GM12878 (cell line): ENCODE data around the gene SARDH. TPM values are rescaled to one million over a fixed set of nuclear protein-coding genes. Genes with fewer than 3 reads are reported as not detected.

ENCODE experiments used
- ATAC-seq: fragments of 200-7000 bp; cut with Tn5 transposase; 3 replicates; pipeline ENCODE4 v1.9.1; 2020; ENCODE audit warnings: mild to moderate bottlenecking, moderate library complexity
- BruUV-seq: library from RNA; stranded (reverse); fragments of 400-500 nt; replicated peaks from 2 replicates; lab custom pipeline; 2021; lab: Mats Ljungman, UMichigan
- CTCF ChIA-PET: fragments of 300-600 bp; sonication (Branson Sonifier 250); formaldehyde crosslinking; extraction: SDS; loops from one replicate; lab custom pipeline; 2021; ENCODE audit warnings: inconsistent platforms; lab: Yijun Ruan, JAX
- POLR2A ChIA-PET: fragments of 350-600 bp; formaldehyde crosslinking; extraction: SDS; loops from one replicate; lab custom pipeline; 2021; ENCODE audit warnings: inconsistent platforms; lab: Charles Lee
- RAD21 ChIA-PET: fragments of 300-600 bp; sonication (Branson Sonifier 250); formaldehyde crosslinking; loops from one replicate; lab custom pipeline; 2023; ENCODE audit warnings: antibody characterized with exemption; ENCODE audit not compliant: unreplicated experiment; lab: Charles Lee
- SMC1A ChIA-PET: fragments of 300-600 bp; sonication (Branson Sonifier 250); formaldehyde crosslinking; loops from one replicate; lab custom pipeline; 2023; ENCODE audit not compliant: unreplicated experiment, uncharacterized antibody; lab: Charles Lee
- DNase-seq: peaks from one replicate; pipeline ENCODE4 v3.0.0-alpha.2; 2011; ENCODE audit warnings: low read depth, low spot score
- FAIRE-seq: peaks from 3 replicates; lab custom pipeline; 2011; peaks lifted over from hg19 to GRCh38; lab: Jason Lieb, UNC
- H2AFZ ChIP-seq: 2 replicates; pipeline ENCODE4 v1.6.0; 2011; ENCODE audit warnings: low read depth, low read length, control low read depth; ENCODE audit not compliant: control insufficient read depth
- H3K27ac ChIP-seq: 2 replicates; pipeline ENCODE4 v1.5.1; 2011; ENCODE audit warnings: control low read depth; ENCODE audit not compliant: control insufficient read depth, insufficient read depth
- H3K27me3 ChIP-seq, 2 experiments: replicated peaks in 1 of 2; 2 replicates each; pipeline versions ENCODE4 v1.6.0 to v1.6.1; 2011; ENCODE audit warnings: low read length in 1 of 2; ENCODE audit not compliant: control insufficient read depth in 2 of 2, insufficient read depth in 2 of 2
- H3K36me3 ChIP-seq, 2 experiments: 2 replicates each; pipeline ENCODE4 v1.5.1; 2011; ENCODE audit warnings: low read length in 1 of 2; ENCODE audit not compliant: control insufficient read depth in 2 of 2, insufficient read depth in 2 of 2
- H3K4me1 ChIP-seq: 2 replicates; pipeline ENCODE4 v1.6.1; 2011; ENCODE audit warnings: mild to moderate bottlenecking, low read length, moderate library complexity, mixed read lengths; ENCODE audit not compliant: control insufficient read depth, insufficient read depth
- H3K4me2 ChIP-seq: 2 replicates; pipeline ENCODE4 v1.6.0; 2011; ENCODE audit warnings: control low read depth; ENCODE audit not compliant: control insufficient read depth, insufficient read depth
- H3K4me3 ChIP-seq: fragments of 200-600 bp; sonication (generic); 2 replicates; pipeline ENCODE4 v1.5.1; 2016
- H3K79me2 ChIP-seq: 2 replicates; pipeline ENCODE4 v1.6.0; 2011; ENCODE audit warnings: low read length; ENCODE audit not compliant: control insufficient read depth, insufficient read depth
- H3K9ac ChIP-seq: 2 replicates; pipeline ENCODE4 v1.8.0; 2011; ENCODE audit warnings: low read length, control low read depth, mixed read lengths; ENCODE audit not compliant: control insufficient read depth, insufficient read depth
- H3K9me3 ChIP-seq: replicated peaks from 3 replicates; pipeline ENCODE4 v1.5.1; 2011; ENCODE audit warnings: mild to moderate bottlenecking, low read length; ENCODE audit not compliant: control insufficient read depth, insufficient read depth
- H4K20me1 ChIP-seq: 2 replicates; pipeline ENCODE4 v1.6.0; 2011; ENCODE audit not compliant: control insufficient read depth, insufficient read depth
- ASH2L ChIP-seq: fragments of 300-600, 200-600 bp; sonication (generic); IDR thresholded peaks from 2 replicates; pipeline ENCODE4 v1.6.1; 2017; ENCODE audit warnings: low read depth, mild to moderate bottlenecking, borderline replicate concordance
- BRCA1 ChIP-seq: IDR thresholded peaks from 2 replicates; pipeline ENCODE4 v1.6.1; 2011; ENCODE audit warnings: low read depth, low read length, improper control_type of control experiment
- CBX3 ChIP-seq: fragments of 200-600 bp; sonication (generic); IDR thresholded peaks from 2 replicates; pipeline ENCODE4 v1.6.1; 2016; ENCODE audit warnings: low read depth, borderline replicate concordance
- CBX5 ChIP-seq: sonication (generic); IDR thresholded peaks from 2 replicates; pipeline ENCODE4 v1.6.1; 2016; ENCODE audit warnings: low read depth, moderate library complexity, mild to moderate bottlenecking, inconsistent platforms
- CEBPB ChIP-seq, 2 experiments: fragments of 150-350 bp in 1 of 2; IDR thresholded peaks; 2 replicates each; pipeline ENCODE4 v1.6.1; 2012 to 2014; ENCODE audit warnings: low read depth in 2 of 2, low read length in 2 of 2, borderline replicate concordance in 1 of 2, inconsistent platforms in 1 of 2
- EED ChIP-seq: sonication (generic); IDR thresholded peaks from 2 replicates; pipeline ENCODE4 v1.6.1; 2016; ENCODE audit warnings: antibody characterized with exemption, low read depth
- EP300 ChIP-seq, 2 experiments: fragments of 150-350 bp in 1 of 2; IDR thresholded peaks; 2 replicates each; pipeline ENCODE4 v1.6.1; 2011 to 2012; ENCODE audit warnings: low read depth in 2 of 2, low read length in 2 of 2, borderline replicate concordance in 1 of 2, improper control_type of control experiment in 1 of 2, inconsistent platforms in 1 of 2; ENCODE audit not compliant: control insufficient read depth in 1 of 2
- FOS ChIP-seq: IDR thresholded peaks from 3 replicates; pipeline ENCODE4 v1.6.1; 2011; ENCODE audit warnings: borderline replicate concordance; ENCODE audit not compliant: insufficient read length; ENCODE audit errors: extremely low read depth
- HDAC2 ChIP-seq: fragments of 200-600 bp; sonication (generic); IDR thresholded peaks from 2 replicates; pipeline ENCODE4 v1.6.1; 2017
- HDGF ChIP-seq: fragments of 450-650 bp; IDR thresholded peaks from 2 replicates; pipeline ENCODE4 v1.6.1; 2016; ENCODE audit warnings: antibody characterized with exemption
- KDM1A ChIP-seq: fragments of 200-600 bp; sonication (generic); IDR thresholded peaks from 2 replicates; pipeline ENCODE4 v1.6.1; 2016; ENCODE audit warnings: borderline replicate concordance
- NFXL1 ChIP-seq: fragments of 450-650 bp; IDR thresholded peaks from 2 replicates; pipeline ENCODE4 v1.6.1; 2017; ENCODE audit warnings: antibody characterized with exemption, mild to moderate bottlenecking, borderline replicate concordance
- NFYA ChIP-seq: IDR thresholded peaks from 2 replicates; pipeline ENCODE4 v1.6.1; 2011; ENCODE audit warnings: low read depth, mild to moderate bottlenecking, low read length, improper control_type of control experiment, borderline replicate concordance
- NR2F1 ChIP-seq: fragments of 450-650 bp; conservative IDR thresholded peaks from 2 replicates; pipeline ENCODE4 v1.6.1; 2017; ENCODE audit warnings: mild to moderate bottlenecking
- PAX8 ChIP-seq: fragments of 450-650 bp; IDR thresholded peaks from 2 replicates; pipeline ENCODE4 v1.6.1; 2017; ENCODE audit warnings: mild to moderate bottlenecking, moderate library complexity
- YY1 ChIP-seq: IDR thresholded peaks from 2 replicates; pipeline ENCODE4 v1.6.1; 2011; ENCODE audit warnings: low read depth, mild to moderate bottlenecking, low read length
- in situ Hi-C: fragments of 300-500 bp; cut with MboI; formaldehyde crosslinking; loops from 9 replicates; pipeline ENCODE4 v1.14.3; 2018; ENCODE audit warnings: mixed read lengths
- intact Hi-C: fragments of 100-400 bp; cut with micrococcal nuclease; formaldehyde crosslinking; loops from one replicate; pipeline ENCODE4 v1.14.2; 2022; ENCODE audit not compliant: unreplicated experiment
- polyA plus RNA-seq, 11 experiments: library from polyadenylated mRNA; depleted of rRNA in 4 of 11; unstranded in 6 of 11; stranded (reverse) in 5 of 11; fragments of >200 nt; fragmentation: Nextera tagmentation in 4 of 11; fragmentation: Illumina TruSeq in 1 of 11; extraction: Ambion mirVana in 4 of 11; extraction: Trizol in 1 of 11; gene quantifications; 1 replicate in 1 of 11; 2 replicates in 10 of 11; pipeline versions ENCODE4 v1.2.1 to v1.2.3, GENCODE V29; 2011 to 2016; ENCODE audit warnings: inconsistent platforms in 2 of 11, missing spikeins in 2 of 11, low read depth in 1 of 11
- total RNA-seq, 4 experiments: library from RNA; depleted of rRNA in 3 of 4; stranded (reverse); fragments of >200 nt in 3 of 4; fragmentation: Illumina TruSeq in 1 of 4; extraction: Trizol in 1 of 4; gene quantifications; 2 replicates each; pipeline versions ENCODE4 v1.2.1 to v1.2.3, GENCODE V29; 2013 to 2021
- TF ChIP-seq, protein P1 (sequence below): fragments of 150-350 bp; IDR thresholded peaks from 2 replicates; pipeline ENCODE4 v1.6.1; 2014; ENCODE audit warnings: mild to moderate bottlenecking, low read depth, low read length
- TF ChIP-seq, protein P2 (sequence below): IDR thresholded peaks from 2 replicates; pipeline ENCODE4 v1.6.1; 2011; ENCODE audit warnings: mild to moderate bottlenecking, low read depth, low read length, moderate library complexity; ENCODE audit not compliant: insufficient replicate concordance
- TF ChIP-seq, protein P3 (sequence below): fragments of 450-650 bp; IDR thresholded peaks from 2 replicates; pipeline ENCODE4 v1.6.1; 2016; ENCODE audit warnings: mild to moderate bottlenecking
- TF ChIP-seq, protein P4 (sequence below): fragments of 450-650 bp; IDR thresholded peaks from 2 replicates; pipeline ENCODE4 v1.6.1; 2017; ENCODE audit warnings: mild to moderate bottlenecking

SARDH gene
- total and polyA plus RNA-seq, 10 of the 15 experiments (the other 5 are each of a cell fraction or from before 2014, with no cell fraction given), result 0.03 to 0.15 (median 0.10) TPM; not detected in 6

DNA sequence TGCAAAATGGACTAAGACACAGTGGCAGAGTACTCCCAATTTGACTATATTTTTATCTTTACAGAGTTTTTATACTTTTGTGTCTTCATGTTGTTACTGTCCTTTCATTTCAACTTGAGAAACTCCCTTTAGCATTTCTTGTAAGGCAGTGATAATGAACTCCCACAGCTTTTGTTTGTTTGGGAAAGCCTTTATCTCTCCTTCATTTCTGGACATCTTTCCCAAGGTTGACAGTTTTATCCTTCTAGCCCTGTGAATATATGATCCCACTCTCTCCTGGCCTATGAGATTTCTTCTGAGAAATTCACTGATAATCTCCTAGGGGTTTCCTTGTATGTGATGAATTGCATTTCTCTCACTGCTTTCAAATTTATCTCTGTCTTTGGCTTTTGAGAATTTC lies 9.2 kb upstream of the SARDH start:
- no TSS peak for BruUV-seq
- H3K27me3 ChIP-seq, result peaks cover 0 to 2% of the 10 kb centered on the region in 2 experiments; a peak in 1 of 4 replicates
- H3K9me3 ChIP-seq, result no peaks in the 10 kb centered on the region
- H3K36me3 ChIP-seq, result no peaks in the 10 kb centered on the region
- RAD21 ChIA-PET, result no interaction called here
- no peak for FAIRE-seq
- H2AFZ ChIP-seq, result no peak overlapping the region
- DNase-seq, result no peak
- POLR2A ChIA-PET, result no interaction called here
- H3K4me3 ChIP-seq, result no peak overlapping the region
- TF ChIP-seq EED (no peak), FOS (no peak), PAX8 (no peak), NFXL1 (no peak), NR2F1 (no peak), CBX5 (no peak), CEBPB (IDR thresholded peaks at IDR 0.05; ENCODE audit: borderline replicate concordance in 1 of 2, low read depth in 2 of 2, low read length in 2 of 2) (no peak), NFYA (no peak), EP300 (IDR thresholded peaks at IDR 0.05; ENCODE audit: borderline replicate concordance in 1 of 2, control insufficient read depth in 1 of 2, low read depth in 2 of 2, low read length in 2 of 2) (no peak), CBX3 (no peak), BRCA1 (no peak), ASH2L (no peak), YY1 (no peak), HDAC2 (no peak), HDGF (no peak), KDM1A (no peak)
- TF ChIP-seq, protein P1, sequence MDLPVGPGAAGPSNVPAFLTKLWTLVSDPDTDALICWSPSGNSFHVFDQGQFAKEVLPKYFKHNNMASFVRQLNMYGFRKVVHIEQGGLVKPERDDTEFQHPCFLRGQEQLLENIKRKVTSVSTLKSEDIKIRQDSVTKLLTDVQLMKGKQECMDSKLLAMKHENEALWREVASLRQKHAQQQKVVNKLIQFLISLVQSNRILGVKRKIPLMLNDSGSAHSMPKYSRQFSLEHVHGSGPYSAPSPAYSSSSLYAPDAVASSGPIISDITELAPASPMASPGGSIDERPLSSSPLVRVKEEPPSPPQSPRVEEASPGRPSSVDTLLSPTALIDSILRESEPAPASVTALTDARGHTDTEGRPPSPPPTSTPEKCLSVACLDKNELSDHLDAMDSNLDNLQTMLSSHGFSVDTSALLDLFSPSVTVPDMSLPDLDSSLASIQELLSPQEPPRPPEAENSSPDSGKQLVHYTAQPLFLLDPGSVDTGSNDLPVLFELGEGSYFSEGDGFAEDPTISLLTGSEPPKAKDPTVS, result no peak
- TF ChIP-seq, protein P2, sequence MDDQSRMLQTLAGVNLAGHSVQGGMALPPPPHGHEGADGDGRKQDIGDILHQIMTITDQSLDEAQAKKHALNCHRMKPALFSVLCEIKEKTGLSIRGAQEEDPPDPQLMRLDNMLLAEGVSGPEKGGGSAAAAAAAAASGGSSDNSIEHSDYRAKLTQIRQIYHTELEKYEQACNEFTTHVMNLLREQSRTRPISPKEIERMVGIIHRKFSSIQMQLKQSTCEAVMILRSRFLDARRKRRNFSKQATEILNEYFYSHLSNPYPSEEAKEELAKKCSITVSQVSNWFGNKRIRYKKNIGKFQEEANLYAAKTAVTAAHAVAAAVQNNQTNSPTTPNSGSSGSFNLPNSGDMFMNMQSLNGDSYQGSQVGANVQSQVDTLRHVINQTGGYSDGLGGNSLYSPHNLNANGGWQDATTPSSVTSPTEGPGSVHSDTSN, result no peak
- TF ChIP-seq, protein P3, sequence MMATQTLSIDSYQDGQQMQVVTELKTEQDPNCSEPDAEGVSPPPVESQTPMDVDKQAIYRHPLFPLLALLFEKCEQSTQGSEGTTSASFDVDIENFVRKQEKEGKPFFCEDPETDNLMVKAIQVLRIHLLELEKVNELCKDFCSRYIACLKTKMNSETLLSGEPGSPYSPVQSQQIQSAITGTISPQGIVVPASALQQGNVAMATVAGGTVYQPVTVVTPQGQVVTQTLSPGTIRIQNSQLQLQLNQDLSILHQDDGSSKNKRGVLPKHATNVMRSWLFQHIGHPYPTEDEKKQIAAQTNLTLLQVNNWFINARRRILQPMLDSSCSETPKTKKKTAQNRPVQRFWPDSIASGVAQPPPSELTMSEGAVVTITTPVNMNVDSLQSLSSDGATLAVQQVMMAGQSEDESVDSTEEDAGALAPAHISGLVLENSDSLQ, result no peak
- TF ChIP-seq, protein P4, sequence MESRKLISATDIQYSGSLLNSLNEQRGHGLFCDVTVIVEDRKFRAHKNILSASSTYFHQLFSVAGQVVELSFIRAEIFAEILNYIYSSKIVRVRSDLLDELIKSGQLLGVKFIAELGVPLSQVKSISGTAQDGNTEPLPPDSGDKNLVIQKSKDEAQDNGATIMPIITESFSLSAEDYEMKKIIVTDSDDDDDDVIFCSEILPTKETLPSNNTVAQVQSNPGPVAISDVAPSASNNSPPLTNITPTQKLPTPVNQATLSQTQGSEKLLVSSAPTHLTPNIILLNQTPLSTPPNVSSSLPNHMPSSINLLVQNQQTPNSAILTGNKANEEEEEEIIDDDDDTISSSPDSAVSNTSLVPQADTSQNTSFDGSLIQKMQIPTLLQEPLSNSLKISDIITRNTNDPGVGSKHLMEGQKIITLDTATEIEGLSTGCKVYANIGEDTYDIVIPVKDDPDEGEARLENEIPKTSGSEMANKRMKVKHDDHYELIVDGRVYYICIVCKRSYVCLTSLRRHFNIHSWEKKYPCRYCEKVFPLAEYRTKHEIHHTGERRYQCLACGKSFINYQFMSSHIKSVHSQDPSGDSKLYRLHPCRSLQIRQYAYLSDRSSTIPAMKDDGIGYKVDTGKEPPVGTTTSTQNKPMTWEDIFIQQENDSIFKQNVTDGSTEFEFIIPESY, result no peak
- SMC1A ChIA-PET, result no interaction called here
- CTCF ChIA-PET, result interaction anchor here (1.0 kb wide), 1 partner anchor 247 kb away, joined by 3 read pairs; no protein-coding TSS in a partner anchor
- H4K20me1 ChIP-seq, result no peaks in the 10 kb centered on the region
- H3K9ac ChIP-seq, result no peak overlapping the region
- intact Hi-C loops, result no loop called here
- H3K4me1 ChIP-seq, result no peaks in the 10 kb centered on the region
- no peak overlapping the region for H3K4me2 ChIP-seq
- H3K79me2 ChIP-seq, result no peaks in the 10 kb centered on the region
- no peak for ATAC-seq
- H3K27ac ChIP-seq, result no peak overlapping the region
- in situ Hi-C loops, result no loop called here
